ENCODE measurements around the gene CCDC102B. TPM values are rescaled to one million over a fixed set of nuclear protein-coding genes. Genes with fewer than 3 reads are reported as not detected.

CCDC102B gene
- total and polyA plus RNA-seq, 2 experiments from 2014 or later: 1.3 to 2.1 TPM

DNA sequence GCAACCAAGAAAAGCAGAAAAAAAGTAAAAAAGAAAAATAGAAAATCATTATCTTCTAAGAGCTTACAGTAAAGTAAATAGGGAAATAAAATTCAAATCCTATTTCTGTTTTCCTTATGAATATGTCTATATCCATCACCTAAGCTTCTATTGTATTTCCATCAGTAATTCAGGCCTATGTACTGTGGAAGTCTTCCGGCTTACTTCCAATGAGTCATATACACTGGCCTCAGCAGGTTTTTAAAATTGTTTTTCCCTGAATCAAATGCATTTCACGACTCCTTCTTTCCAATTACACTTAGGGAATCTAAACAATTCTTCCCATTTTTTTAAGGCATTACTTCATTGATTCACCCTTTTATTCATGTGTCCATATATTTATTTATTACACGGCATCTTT is 164.7 kb downstream of the CCDC102B start:
- Histone ChIP-seq H3K27me3 (ENCODE audit: insufficient read depth) (no peaks in the 10 kb centered on the region), H3K9me2 (ENCODE audit: insufficient read depth) (no peaks in the 10 kb centered on the region), H3K4me1 (ENCODE audit: insufficient read depth) (peaks cover 10% of the 10 kb centered on the region; the same call in 1 of the 2 replicates), H4K20me1 (replicated peaks; ENCODE audit: insufficient read depth) (no peaks in the 10 kb centered on the region), H3K4me3 (no peak overlapping the region), H3K36me3 (ENCODE audit: insufficient read depth) (no peaks in the 10 kb centered on the region), H3F3A (replicated peaks; ENCODE audit: low read depth) (no peaks in the 10 kb centered on the region), H3K79me2 (replicated peaks; ENCODE audit: insufficient read depth) (no peaks in the 10 kb centered on the region), H2AFZ (no peak overlapping the region), H3K4me2 (no peak overlapping the region), H3K27ac (ENCODE audit: low read depth) (no peak overlapping the region)
- no peak overlapping the region for H3K4me3 Mint-ChIP-seq
- no peaks in the 10 kb centered on the region for H3K9me3 Mint-ChIP-seq
- TF ChIP-seq ZNF331 (CRISPR knock-in tag; IDR thresholded peaks at IDR 0.05; ENCODE audit: low read depth): no peak
- TF ChIP-seq, protein P1, sequence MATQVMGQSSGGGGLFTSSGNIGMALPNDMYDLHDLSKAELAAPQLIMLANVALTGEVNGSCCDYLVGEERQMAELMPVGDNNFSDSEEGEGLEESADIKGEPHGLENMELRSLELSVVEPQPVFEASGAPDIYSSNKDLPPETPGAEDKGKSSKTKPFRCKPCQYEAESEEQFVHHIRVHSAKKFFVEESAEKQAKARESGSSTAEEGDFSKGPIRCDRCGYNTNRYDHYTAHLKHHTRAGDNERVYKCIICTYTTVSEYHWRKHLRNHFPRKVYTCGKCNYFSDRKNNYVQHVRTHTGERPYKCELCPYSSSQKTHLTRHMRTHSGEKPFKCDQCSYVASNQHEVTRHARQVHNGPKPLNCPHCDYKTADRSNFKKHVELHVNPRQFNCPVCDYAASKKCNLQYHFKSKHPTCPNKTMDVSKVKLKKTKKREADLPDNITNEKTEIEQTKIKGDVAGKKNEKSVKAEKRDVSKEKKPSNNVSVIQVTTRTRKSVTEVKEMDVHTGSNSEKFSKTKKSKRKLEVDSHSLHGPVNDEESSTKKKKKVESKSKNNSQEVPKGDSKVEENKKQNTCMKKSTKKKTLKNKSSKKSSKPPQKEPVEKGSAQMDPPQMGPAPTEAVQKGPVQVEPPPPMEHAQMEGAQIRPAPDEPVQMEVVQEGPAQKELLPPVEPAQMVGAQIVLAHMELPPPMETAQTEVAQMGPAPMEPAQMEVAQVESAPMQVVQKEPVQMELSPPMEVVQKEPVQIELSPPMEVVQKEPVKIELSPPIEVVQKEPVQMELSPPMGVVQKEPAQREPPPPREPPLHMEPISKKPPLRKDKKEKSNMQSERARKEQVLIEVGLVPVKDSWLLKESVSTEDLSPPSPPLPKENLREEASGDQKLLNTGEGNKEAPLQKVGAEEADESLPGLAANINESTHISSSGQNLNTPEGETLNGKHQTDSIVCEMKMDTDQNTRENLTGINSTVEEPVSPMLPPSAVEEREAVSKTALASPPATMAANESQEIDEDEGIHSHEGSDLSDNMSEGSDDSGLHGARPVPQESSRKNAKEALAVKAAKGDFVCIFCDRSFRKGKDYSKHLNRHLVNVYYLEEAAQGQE (IDR thresholded peaks at IDR 0.05; ENCODE audit: unreplicated experiment): no peak
- TF ChIP-seq STAT1 (IDR thresholded peaks at IDR 0.05; ENCODE audit: unreplicated experiment): no peak
- no peak for TF ChIP-seq EZH2 (IDR thresholded peaks at IDR 0.05; ENCODE audit: low read depth, unreplicated experiment)
- H3K27me3 Mint-ChIP-seq (ENCODE audit: insufficient read depth, low read depth, poor library complexity): peaks cover 3% of the 10 kb centered on the region
- H3K27ac Mint-ChIP-seq: no peak overlapping the region
- no peaks in the 10 kb centered on the region for H3K36me3 Mint-ChIP-seq (ENCODE audit: low read depth)
- DNase-seq (ENCODE audit: low spot score): no peak
- no peak for ATAC-seq
- H3K4me1 Mint-ChIP-seq: peaks cover 11% of the 10 kb centered on the region; the same call in 2 of the 3 replicates

GRCh38 chr18:68965817-68966216 is 167.9 kb downstream of the CCDC102B start:
- Mint-ChIP-seq H3K9me3 (no peaks in the 10 kb centered on the region), H3K4me1 (peaks cover 11% of the 10 kb centered on the region; the same call in 2 of the 3 replicates), H3K4me3 (no peak overlapping the region), H3K27me3 (ENCODE audit: insufficient read depth, low read depth, poor library complexity) (no peaks in the 10 kb centered on the region), H3K36me3 (ENCODE audit: low read depth) (no peaks in the 10 kb centered on the region), H3K27ac (no peak overlapping the region)
- Histone ChIP-seq H3K4me3 (no peak overlapping the region), H2AFZ (no peak overlapping the region), H3K4me1 (ENCODE audit: insufficient read depth) (peaks cover 10% of the 10 kb centered on the region; the same call in 1 of the 2 replicates), H3K4me2 (peak overlapping the region; percentile 9; the same call in 1 of the 2 replicates), H3K9me2 (ENCODE audit: insufficient read depth) (no peaks in the 10 kb centered on the region), H4K20me1 (replicated peaks; ENCODE audit: insufficient read depth) (no peaks in the 10 kb centered on the region), H3F3A (replicated peaks; ENCODE audit: low read depth) (no peaks in the 10 kb centered on the region), H3K27ac (ENCODE audit: low read depth) (no peak overlapping the region), H3K36me3 (ENCODE audit: insufficient read depth) (no peaks in the 10 kb centered on the region), H3K27me3 (ENCODE audit: insufficient read depth) (no peaks in the 10 kb centered on the region), H3K79me2 (replicated peaks; ENCODE audit: insufficient read depth) (no peaks in the 10 kb centered on the region)
- no peak for TF ChIP-seq CREB1 (CRISPR knock-in tag; IDR thresholded peaks at IDR 0.05; ENCODE audit: low read depth)
- TF ChIP-seq, protein P2, sequence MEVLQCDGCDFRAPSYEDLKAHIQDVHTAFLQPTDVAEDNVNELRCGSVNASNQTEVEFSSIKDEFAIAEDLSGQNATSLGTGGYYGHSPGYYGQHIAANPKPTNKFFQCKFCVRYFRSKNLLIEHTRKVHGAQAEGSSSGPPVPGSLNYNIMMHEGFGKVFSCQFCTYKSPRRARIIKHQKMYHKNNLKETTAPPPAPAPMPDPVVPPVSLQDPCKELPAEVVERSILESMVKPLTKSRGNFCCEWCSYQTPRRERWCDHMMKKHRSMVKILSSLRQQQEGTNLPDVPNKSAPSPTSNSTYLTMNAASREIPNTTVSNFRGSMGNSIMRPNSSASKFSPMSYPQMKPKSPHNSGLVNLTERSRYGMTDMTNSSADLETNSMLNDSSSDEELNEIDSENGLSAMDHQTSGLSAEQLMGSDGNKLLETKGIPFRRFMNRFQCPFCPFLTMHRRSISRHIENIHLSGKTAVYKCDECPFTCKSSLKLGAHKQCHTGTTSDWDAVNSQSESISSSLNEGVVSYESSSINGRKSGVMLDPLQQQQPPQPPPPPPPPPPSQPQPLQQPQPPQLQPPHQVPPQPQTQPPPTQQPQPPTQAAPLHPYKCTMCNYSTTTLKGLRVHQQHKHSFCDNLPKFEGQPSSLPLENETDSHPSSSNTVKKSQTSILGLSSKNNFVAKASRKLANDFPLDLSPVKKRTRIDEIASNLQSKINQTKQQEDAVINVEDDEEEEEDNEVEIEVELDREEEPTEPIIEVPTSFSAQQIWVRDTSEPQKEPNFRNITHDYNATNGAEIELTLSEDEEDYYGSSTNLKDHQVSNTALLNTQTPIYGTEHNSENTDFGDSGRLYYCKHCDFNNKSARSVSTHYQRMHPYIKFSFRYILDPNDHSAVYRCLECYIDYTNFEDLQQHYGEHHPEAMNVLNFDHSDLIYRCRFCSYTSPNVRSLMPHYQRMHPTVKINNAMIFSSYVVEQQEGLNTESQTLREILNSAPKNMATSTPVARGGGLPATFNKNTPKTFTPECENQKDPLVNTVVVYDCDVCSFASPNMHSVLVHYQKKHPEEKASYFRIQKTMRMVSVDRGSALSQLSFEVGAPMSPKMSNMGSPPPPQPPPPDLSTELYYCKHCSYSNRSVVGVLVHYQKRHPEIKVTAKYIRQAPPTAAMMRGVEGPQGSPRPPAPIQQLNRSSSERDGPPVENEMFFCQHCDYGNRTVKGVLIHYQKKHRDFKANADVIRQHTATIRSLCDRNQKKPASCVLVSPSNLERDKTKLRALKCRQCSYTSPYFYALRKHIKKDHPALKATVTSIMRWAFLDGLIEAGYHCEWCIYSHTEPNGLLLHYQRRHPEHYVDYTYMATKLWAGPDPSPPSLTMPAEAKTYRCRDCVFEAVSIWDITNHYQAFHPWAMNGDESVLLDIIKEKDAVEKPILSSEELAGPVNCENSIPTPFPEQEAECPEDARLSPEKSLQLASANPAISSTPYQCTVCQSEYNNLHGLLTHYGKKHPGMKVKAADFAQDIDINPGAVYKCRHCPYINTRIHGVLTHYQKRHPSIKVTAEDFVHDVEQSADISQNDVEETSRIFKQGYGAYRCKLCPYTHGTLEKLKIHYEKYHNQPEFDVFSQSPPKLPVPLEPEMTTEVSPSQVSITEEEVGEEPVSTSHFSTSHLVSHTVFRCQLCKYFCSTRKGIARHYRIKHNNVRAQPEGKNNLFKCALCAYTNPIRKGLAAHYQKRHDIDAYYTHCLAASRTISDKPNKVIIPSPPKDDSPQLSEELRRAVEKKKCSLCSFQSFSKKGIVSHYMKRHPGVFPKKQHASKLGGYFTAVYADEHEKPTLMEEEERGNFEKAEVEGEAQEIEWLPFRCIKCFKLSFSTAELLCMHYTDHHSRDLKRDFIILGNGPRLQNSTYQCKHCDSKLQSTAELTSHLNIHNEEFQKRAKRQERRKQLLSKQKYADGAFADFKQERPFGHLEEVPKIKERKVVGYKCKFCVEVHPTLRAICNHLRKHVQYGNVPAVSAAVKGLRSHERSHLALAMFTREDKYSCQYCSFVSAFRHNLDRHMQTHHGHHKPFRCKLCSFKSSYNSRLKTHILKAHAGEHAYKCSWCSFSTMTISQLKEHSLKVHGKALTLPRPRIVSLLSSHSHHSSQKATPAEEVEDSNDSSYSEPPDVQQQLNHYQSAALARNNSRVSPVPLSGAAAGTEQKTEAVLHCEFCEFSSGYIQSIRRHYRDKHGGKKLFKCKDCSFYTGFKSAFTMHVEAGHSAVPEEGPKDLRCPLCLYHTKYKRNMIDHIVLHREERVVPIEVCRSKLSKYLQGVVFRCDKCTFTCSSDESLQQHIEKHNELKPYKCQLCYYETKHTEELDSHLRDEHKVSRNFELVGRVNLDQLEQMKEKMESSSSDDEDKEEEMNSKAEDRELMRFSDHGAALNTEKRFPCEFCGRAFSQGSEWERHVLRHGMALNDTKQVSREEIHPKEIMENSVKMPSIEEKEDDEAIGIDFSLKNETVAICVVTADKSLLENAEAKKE (CRISPR knock-in tag; IDR thresholded peaks at IDR 0.05): no peak
- no peak for TF ChIP-seq JUNB (IDR thresholded peaks at IDR 0.05; ENCODE audit: unreplicated experiment)
- no peak for TF ChIP-seq ZNF114 (CRISPR knock-in tag; IDR thresholded peaks at IDR 0.05)
- no peak for TF ChIP-seq NANOG (IDR thresholded peaks at IDR 0.05; ENCODE audit: borderline replicate concordance)
- no peak for TF ChIP-seq POLR2AphosphoS5 (IDR thresholded peaks at IDR 0.05; ENCODE audit: low read depth)
- TF ChIP-seq ZNF331 (CRISPR knock-in tag; IDR thresholded peaks at IDR 0.05; ENCODE audit: low read depth): no peak
- TF ChIP-seq EZH2phosphoT487 (IDR thresholded peaks at IDR 0.05; ENCODE audit: unreplicated experiment): no peak
- TF ChIP-seq EZH2 (IDR thresholded peaks at IDR 0.05; ENCODE audit: low read depth, unreplicated experiment): no peak
- no peak for DNase-seq (ENCODE audit: low spot score)
- ATAC-seq: peak; percentile 67
